PC-3 (cell line): ENCODE data around the gene ACAT2. TPM values are rescaled to one million over a fixed set of nuclear protein-coding genes. Genes with fewer than 3 reads are reported as not detected.

ENCODE experiments used
- ATAC-seq: fragments of 200-7000 bp; cut with Tn5 transposase; 2 replicates; pipeline ENCODE4 v1.9.1; 2020; ENCODE audit warnings: mild to moderate bottlenecking, moderate library complexity
- BruUV-seq: library from RNA; stranded (reverse); fragments of 400-500 nt; replicated peaks from 2 replicates; lab custom pipeline; 2021; lab: Mats Ljungman, UMichigan
- CTCF ChIA-PET: fragments of 300-600 bp; sonication (Branson Sonifier 250); formaldehyde crosslinking; loops from one replicate; lab custom pipeline; 2022; ENCODE audit warnings: antibody characterized with exemption; lab: Charles Lee
- POLR2A ChIA-PET: fragments of 300-600 bp; sonication (Branson Sonifier 250); formaldehyde crosslinking; loops from one replicate; lab custom pipeline; 2022; ENCODE audit warnings: antibody characterized with exemption; ENCODE audit not compliant: unreplicated experiment; lab: Charles Lee
- DNase-seq: peaks from one replicate; pipeline ENCODE4 v3.0.0-alpha.2; 2015
- H2AFZ ChIP-seq: fragments of 300-600 bp; sonication (generic); 2 replicates; pipeline ENCODE4 v1.6.0; 2016; ENCODE audit warnings: antibody characterized with exemption, low read length
- H3F3A ChIP-seq: fragments of 300-600 bp; sonication (generic); one replicate; pipeline ENCODE4 v1.6.0; 2017; ENCODE audit warnings: antibody characterized with exemption, low read length, control low read depth, mild to moderate bottlenecking; ENCODE audit not compliant: unreplicated experiment
- H3K27ac ChIP-seq: fragments of 300-600 bp; sonication (generic); 2 replicates; pipeline ENCODE4 v1.5.1; 2016; ENCODE audit warnings: mild to moderate bottlenecking, low read length
- H3K27me3 ChIP-seq: fragments of 300-600 bp; sonication (generic); 2 replicates; pipeline ENCODE4 v1.6.1; 2016; ENCODE audit warnings: low read length, mixed read lengths
- H3K36me3 ChIP-seq: fragments of 300-600 bp; sonication (generic); 2 replicates; pipeline ENCODE4 v1.6.1; 2016; ENCODE audit warnings: low read depth, mixed run types, low read length, mixed read lengths
- H3K4me1 ChIP-seq: fragments of 300-600 bp; sonication (generic); 2 replicates; pipeline ENCODE4 v1.5.1; 2016; ENCODE audit warnings: low read length; ENCODE audit not compliant: insufficient read depth
- H3K4me2 ChIP-seq: fragments of 300-600 bp; sonication (generic); 2 replicates; pipeline ENCODE4 v1.6.0; 2016; ENCODE audit warnings: low read length
- H3K4me3 ChIP-seq: fragments of 300-600 bp; sonication (generic); 2 replicates; pipeline ENCODE4 v1.5.1; 2016; ENCODE audit warnings: mild to moderate bottlenecking, low read length, mixed read lengths
- H3K79me2 ChIP-seq: fragments of 300-600 bp; sonication (generic); 2 replicates; pipeline ENCODE4 v1.6.1; 2017; ENCODE audit warnings: low read length, mixed read lengths
- H3K9ac ChIP-seq: fragments of 300-600 bp; sonication (generic); 2 replicates; pipeline ENCODE4 v1.6.0; 2016; ENCODE audit warnings: mild to moderate bottlenecking, low read length
- H3K9me2 ChIP-seq: fragments of 300-600 bp; sonication (generic); replicated peaks from 2 replicates; pipeline ENCODE4 v1.6.1; 2016; ENCODE audit warnings: mixed run types, low read length, mixed read lengths
- H3K9me3 ChIP-seq: fragments of 300-600 bp; sonication (generic); 2 replicates; pipeline ENCODE4 v1.6.1; 2016; ENCODE audit warnings: low read length, mixed read lengths
- H4K20me1 ChIP-seq: fragments of 300-600 bp; sonication (generic); 2 replicates; pipeline ENCODE4 v1.6.1; 2016; ENCODE audit warnings: low read length, mixed read lengths
- CTCF ChIP-seq: fragments of 300-600 bp; sonication (generic); conservative IDR thresholded peaks from 2 replicates; pipeline ENCODE4 v1.5.1; 2017; ENCODE audit warnings: antibody characterized with exemption, low read depth, mild to moderate bottlenecking, low read length
- EZH2 ChIP-seq: fragments of 300-600 bp; sonication (generic); IDR thresholded peaks from one replicate; pipeline ENCODE4 v1.6.1; 2017; ENCODE audit warnings: antibody characterized with exemption, mild to moderate bottlenecking, low read length; ENCODE audit not compliant: unreplicated experiment
- EZH2phosphoT487 ChIP-seq: fragments of 300-600 bp; sonication (generic); IDR thresholded peaks from 2 replicates; pipeline ENCODE4 v1.6.1; 2018; ENCODE audit warnings: mild to moderate bottlenecking, antibody characterized with exemption, low read length, borderline replicate concordance
- intact Hi-C: fragments of 100-400 bp; cut with micrococcal nuclease; formaldehyde crosslinking; loops from 2 replicates; pipeline ENCODE4 v1.9.0; 2023
- total RNA-seq: library from RNA; depleted of rRNA; stranded (reverse); fragments of >200 nt; gene quantifications from 2 replicates; pipeline ENCODE4 v1.2.3, GENCODE V29; 2014

The ACAT2 gene
- total RNA-seq, 1 experiment from 2014 or later: 36.0 TPM

GRCh38 chr6:159753081-159753872 is 8.6 kb upstream of the ACAT2 start:
- ChIA-PET CTCF (no interaction called here), POLR2A (no interaction called here)
- Histone ChIP-seq H3K27ac (no peak overlapping the region), H3K36me3 (peaks cover 64% of the 10 kb centered on the region), H2AFZ (no peak overlapping the region), H3K9me2 (no peaks in the 10 kb centered on the region), H3K4me1 (peaks cover 1% of the 10 kb centered on the region), H3K9ac (no peak overlapping the region), H3K9me3 (no peaks in the 10 kb centered on the region), H3K4me3 (no peak overlapping the region), H3K4me2 (no peak overlapping the region), H3K79me2 (no peaks in the 10 kb centered on the region), H4K20me1 (0 out of 2 replicates have a peak, but pooled peaks cover 3% of the 10 kb centered on the region), H3K27me3 (no peaks in the 10 kb centered on the region), H3F3A (no peaks in the 10 kb centered on the region)
- BruUV-seq: no TSS peak
- TF ChIP-seq EZH2phosphoT487 (no peak), CTCF (no peak), EZH2 (no peak)
- intact Hi-C loops: no loop called here
- ATAC-seq (no peak), DNase-seq (no peak)

GRCh38 chr6:159754401-159754800 is 7.4 kb upstream of the ACAT2 start:
- H3K79me2 ChIP-seq: no peaks in the 10 kb centered on the region
- no TSS peak for BruUV-seq
- CTCF ChIA-PET: no interaction called here

More at GRCh38 chr6:159754401-159754800, 7.4 kb upstream of the ACAT2 start:
- no peak overlapping the region for H3K4me2 ChIP-seq
- H3K27me3 ChIP-seq: no peaks in the 10 kb centered on the region
- no peak overlapping the region for H3K27ac ChIP-seq
- TF ChIP-seq EZH2phosphoT487 (no peak), EZH2 (no peak), CTCF (no peak)
- ATAC-seq: no peak
- H3K36me3 ChIP-seq: peaks cover 57% of the 10 kb centered on the region
- no peaks in the 10 kb centered on the region for H3K9me2 ChIP-seq
- H3F3A ChIP-seq: no peaks in the 10 kb centered on the region
- POLR2A ChIA-PET: no interaction called here
- H3K9ac ChIP-seq: no peak overlapping the region
- no peak overlapping the region for H3K4me3 ChIP-seq
- intact Hi-C loops: no loop called here
- peaks cover 7% of the 10 kb centered on the region for H3K4me1 ChIP-seq
- no peak overlapping the region for H2AFZ ChIP-seq
- 0 out of 2 replicates have a peak, but pooled peaks cover 3% of the 10 kb centered on the region for H4K20me1 ChIP-seq
- no peak for DNase-seq
- no peaks in the 10 kb centered on the region for H3K9me3 ChIP-seq
